Stimulated activated naive B cell treated with anti-CD40 and anti-IgM and Interleukin-4, amounts not matched to agents 10 μg/mL and 1 μg/mL and 100 μg/mL, for 72 hours (primary cell): ENCODE measurements around the gene ZSWIM5.
"Not testable (repeated sequence)": the region's sequence is repeated elsewhere in the genome, so short reads cannot be mapped to it uniquely, and the experiment has no call there.

Experiments used
- ATAC-seq, 2 donors: fragments of 150-1000 bp; cut with Tn5 transposase; replicated peaks; 2 replicates each; pipeline ENCODE4 v1.10.0; 2021; ENCODE audit warnings: moderate library complexity in 1 of 2
- DNase-seq: peaks from one replicate; pipeline ENCODE4 v3.0.0; 2021
- H3K27ac Mint-ChIP-seq: one replicate; pipeline ENCODE4 v1.8.0; 2022; ENCODE audit warnings: mild to moderate bottlenecking, mixed read lengths
- H3K27me3 Mint-ChIP-seq, 2 donors: one replicate each; pipeline ENCODE4 v1.8.0; 2022; ENCODE audit warnings: mixed read lengths in 2 of 2
- H3K36me3 Mint-ChIP-seq, 2 donors: one replicate each; pipeline ENCODE4 v1.8.0; 2022; ENCODE audit warnings: mixed read lengths in 2 of 2, mild to moderate bottlenecking in 1 of 2
- H3K4me1 Mint-ChIP-seq, 2 donors: one replicate each; pipeline ENCODE4 v1.8.0; 2022; ENCODE audit warnings: mixed read lengths in 2 of 2, mild to moderate bottlenecking in 1 of 2
- H3K4me3 Mint-ChIP-seq, 2 donors: one replicate each; pipeline ENCODE4 v1.8.0; 2022; ENCODE audit warnings: mild to moderate bottlenecking in 2 of 2, mixed read lengths in 2 of 2, moderate library complexity in 1 of 2
- H3K9me3 Mint-ChIP-seq, 2 donors: one replicate each; pipeline ENCODE4 v1.8.0; 2022; ENCODE audit warnings: mixed read lengths in 2 of 2, mild to moderate bottlenecking in 1 of 2

The ZSWIM5 gene

GRCh38 chr1:45067806-45068205, 138.6 kb downstream of the ZSWIM5 start:
- no peak overlapping the region for H3K4me3 Mint-ChIP-seq
- peaks cover 0 to 4% of the 10 kb centered on the region in 2 donors for H3K9me3 Mint-ChIP-seq
- DNase-seq, result no peak
- no peaks in the 10 kb centered on the region for H3K4me1 Mint-ChIP-seq
- H3K27ac Mint-ChIP-seq, result no peak overlapping the region
- H3K36me3 Mint-ChIP-seq, result no peaks in the 10 kb centered on the region
- H3K27me3 Mint-ChIP-seq, result no peaks in the 10 kb centered on the region
- no peak for ATAC-seq

GRCh38 chr1:45065083-45065482, 141.3 kb downstream of the ZSWIM5 start:
- no peaks in the 10 kb centered on the region for H3K36me3 Mint-ChIP-seq
- no peaks in the 10 kb centered on the region for H3K4me1 Mint-ChIP-seq
- H3K27me3 Mint-ChIP-seq, result no peaks in the 10 kb centered on the region
- DNase-seq, result no peak
- no peak overlapping the region for H3K4me3 Mint-ChIP-seq
- peaks cover 0 to 2% of the 10 kb centered on the region in 2 donors for H3K9me3 Mint-ChIP-seq
- no peak for ATAC-seq
- no peak overlapping the region for H3K27ac Mint-ChIP-seq

GRCh38 chr1:45062463-45062862, 143.9 kb downstream of the ZSWIM5 start:
- H3K27me3 Mint-ChIP-seq, H3K36me3 Mint-ChIP-seq, H3K4me1 Mint-ChIP-seq, H3K27ac Mint-ChIP-seq, ATAC-seq, H3K4me3 Mint-ChIP-seq, H3K9me3 Mint-ChIP-seq, DNase-seq: not testable (repeated sequence)

GRCh38 chr1:45059829-45060228, 146.6 kb downstream of the ZSWIM5 start:
- DNase-seq (no peak), ATAC-seq (no peak)
- Mint-ChIP-seq H3K27ac (no peak overlapping the region), H3K27me3 (no peaks in the 10 kb centered on the region), H3K4me1 (no peaks in the 10 kb centered on the region), H3K9me3 (no peaks in the 10 kb centered on the region), H3K36me3 (no peaks in the 10 kb centered on the region), H3K4me3 (no peak overlapping the region)

- Mint-ChIP-seq H3K27ac (no peak overlapping the region), H3K36me3 (no peaks in the 10 kb centered on the region), H3K9me3 (no peaks in the 10 kb centered on the region), H3K27me3 (no peaks in the 10 kb centered on the region), H3K4me3 (no peak overlapping the region), H3K4me1 (peaks cover 5 to 11% of the 10 kb centered on the region in 2 donors)
- ATAC-seq (no peak), DNase-seq (no peak)
Measured at GRCh38 chr1:45057542-45057941, 148.9 kb downstream of the ZSWIM5 start.

- DNase-seq, result no peak
- Mint-ChIP-seq H3K4me1 (peaks cover 8 to 26% of the 10 kb centered on the region in 2 donors), H3K36me3 (no peaks in the 10 kb centered on the region), H3K4me3 (peak overlapping the region in 1 of 2 donors; percentile 28), H3K9me3 (no peaks in the 10 kb centered on the region), H3K27me3 (no peaks in the 10 kb centered on the region), H3K27ac (peak overlapping the region; percentile 57)
- peak in 1 of 2 donors; percentile 20 for ATAC-seq
Measured at GRCh38 chr1:45051005-45051772, 155.2 kb downstream of the ZSWIM5 start.

GRCh38 chr1:45047032-45047431, 159.4 kb downstream of the ZSWIM5 start:
- no peaks in the 10 kb centered on the region for H3K9me3 Mint-ChIP-seq
- DNase-seq (no peak), ATAC-seq (no peak)
- H3K27me3 Mint-ChIP-seq, result no peaks in the 10 kb centered on the region
- no peak overlapping the region for H3K4me3 Mint-ChIP-seq
- no peak overlapping the region for H3K27ac Mint-ChIP-seq
- peaks cover 3 to 11% of the 10 kb centered on the region in 2 donors for H3K4me1 Mint-ChIP-seq
- H3K36me3 Mint-ChIP-seq, result no peaks in the 10 kb centered on the region

GRCh38 chr1:45044916-45045315, 161.5 kb downstream of the ZSWIM5 start:
- ATAC-seq (no peak), DNase-seq (no peak)
- no peaks in the 10 kb centered on the region for H3K9me3 Mint-ChIP-seq
- no peaks in the 10 kb centered on the region for H3K36me3 Mint-ChIP-seq
- H3K27ac Mint-ChIP-seq, result no peak overlapping the region
- no peaks in the 10 kb centered on the region for H3K27me3 Mint-ChIP-seq
- H3K4me3 Mint-ChIP-seq, result no peak overlapping the region
- no peaks in the 10 kb centered on the region for H3K4me1 Mint-ChIP-seq

- Mint-ChIP-seq H3K36me3 (no peaks in the 10 kb centered on the region), H3K4me3 (no peak overlapping the region), H3K9me3 (no peaks in the 10 kb centered on the region), H3K27me3 (no peaks in the 10 kb centered on the region), H3K4me1 (no peaks in the 10 kb centered on the region), H3K27ac (no peak overlapping the region)
- ATAC-seq (no peak), DNase-seq (no peak)
Measured at GRCh38 chr1:45043094-45043493, 163.3 kb downstream of the ZSWIM5 start.

- Mint-ChIP-seq H3K4me1 (no peaks in the 10 kb centered on the region), H3K36me3 (no peaks in the 10 kb centered on the region), H3K27ac (no peak overlapping the region), H3K4me3 (no peak overlapping the region), H3K9me3 (no peaks in the 10 kb centered on the region), H3K27me3 (no peaks in the 10 kb centered on the region)
- no peak for ATAC-seq
- DNase-seq, result no peak
Measured at GRCh38 chr1:45040297-45040696, 166.1 kb downstream of the ZSWIM5 start.

- no peak for DNase-seq
- H3K27ac Mint-ChIP-seq, result no peak overlapping the region
- no peaks in the 10 kb centered on the region for H3K9me3 Mint-ChIP-seq
- H3K27me3 Mint-ChIP-seq, result no peaks in the 10 kb centered on the region
- no peaks in the 10 kb centered on the region for H3K36me3 Mint-ChIP-seq
- no peak for ATAC-seq
- H3K4me1 Mint-ChIP-seq, result peaks cover 4 to 6% of the 10 kb centered on the region in 2 donors
- no peak overlapping the region for H3K4me3 Mint-ChIP-seq
Measured at GRCh38 chr1:45038661-45039364, 167.6 kb downstream of the ZSWIM5 start.

- Mint-ChIP-seq H3K9me3 (no peaks in the 10 kb centered on the region), H3K4me1 (peaks cover 6 to 11% of the 10 kb centered on the region in 2 donors), H3K27me3 (no peaks in the 10 kb centered on the region), H3K36me3 (no peaks in the 10 kb centered on the region), H3K27ac (no peak overlapping the region), H3K4me3 (no peak overlapping the region)
- DNase-seq (no peak), ATAC-seq (no peak)
Measured at GRCh38 chr1:45038240-45038639, 168.2 kb downstream of the ZSWIM5 start.

GRCh38 chr1:45037456-45037855, 168.9 kb downstream of the ZSWIM5 start:
- ATAC-seq (no peak), DNase-seq (no peak)
- H3K4me3 Mint-ChIP-seq, result no peak overlapping the region
- H3K4me1 Mint-ChIP-seq, result peaks cover 6 to 15% of the 10 kb centered on the region in 2 donors
- H3K27ac Mint-ChIP-seq, result no peak overlapping the region
- no peaks in the 10 kb centered on the region for H3K36me3 Mint-ChIP-seq
- H3K27me3 Mint-ChIP-seq, result no peaks in the 10 kb centered on the region
- H3K9me3 Mint-ChIP-seq, result no peaks in the 10 kb centered on the region

- DNase-seq, result no peak
- ATAC-seq, result no peak
- H3K9me3 Mint-ChIP-seq, result no peaks in the 10 kb centered on the region
- peaks cover 6 to 15% of the 10 kb centered on the region in 2 donors for H3K4me1 Mint-ChIP-seq
- no peaks in the 10 kb centered on the region for H3K36me3 Mint-ChIP-seq
- H3K27ac Mint-ChIP-seq, result no peak overlapping the region
- no peak overlapping the region for H3K4me3 Mint-ChIP-seq
- H3K27me3 Mint-ChIP-seq, result no peaks in the 10 kb centered on the region
Measured at GRCh38 chr1:45035631-45036301, 170.6 kb downstream of the ZSWIM5 start.

GRCh38 chr1:45033356-45033755, 173.0 kb downstream of the ZSWIM5 start:
- Mint-ChIP-seq H3K27ac (no peak overlapping the region), H3K9me3 (no peaks in the 10 kb centered on the region), H3K4me3 (no peak overlapping the region), H3K36me3 (no peaks in the 10 kb centered on the region), H3K27me3 (no peaks in the 10 kb centered on the region), H3K4me1 (peaks cover 6 to 15% of the 10 kb centered on the region in 2 donors)
- peak; percentile 82 to 85 for ATAC-seq
- DNase-seq, result no peak
